Measurements from ENCODE around the gene VRK2. TPM values are rescaled to one million over a fixed set of nuclear protein-coding genes. Genes with fewer than 3 reads are reported as not detected.
"Not testable (repeated sequence)": the region's sequence is repeated elsewhere in the genome, so short reads cannot be mapped to it uniquely, and the experiment has no call there.

VRK2 gene
- total and polyA plus RNA-seq, 12 donors: 8.4 to 31.0 (median 26.5) TPM

- Histone ChIP-seq H3K4me3 (no peak overlapping the region), H3K9me3 (peaks cover 0 to 13% (median 0%) of the 10 kb centered on the region in 11 donors), H3K4me1 (no peaks in the 10 kb centered on the region), H3K27me3 (no peaks in the 10 kb centered on the region), H3K27ac (no peak overlapping the region), H3K36me3 (peaks cover 0 to 81% (median 17%) of the 10 kb centered on the region in 9 donors)
- 77 to 82% methylated on average over 4 of the region's 4 CpGs for WGBS, 2 donors
- no peak for TF ChIP-seq CTCF (IDR thresholded peaks at IDR 0.05)
- intact Hi-C loops (cut with DNase I): no loop called here
- ATAC-seq (no peak), DNase-seq (no peak)
These were observed 111.9 kb downstream of the VRK2 start for GRCh38 chr2:58158481-58158880.

GRCh38 chr2:58163913-58164312, 117.3 kb downstream of the VRK2 start:
- Histone ChIP-seq H3K27me3 (no peaks in the 10 kb centered on the region), H3K27ac (no peak overlapping the region), H3K4me3 (no peak overlapping the region), H3K9me3 (no peaks in the 10 kb centered on the region), H3K36me3 (peaks cover 0 to 58% (median 17%) of the 10 kb centered on the region in 9 donors), H3K4me1 (no peaks in the 10 kb centered on the region)
- WGBS, 2 donors: 95 to 97% methylated on average over 3 of the region's 3 CpGs
- no peak for TF ChIP-seq CTCF (IDR thresholded peaks at IDR 0.05)
- DNase-seq: no peak
- ATAC-seq: no peak
- intact Hi-C loops (cut with DNase I): no loop called here

GRCh38 chr2:58168130-58168529, 121.5 kb downstream of the VRK2 start:
- intact Hi-C loops (cut with DNase I); H3K27me3 ChIP-seq; DNase-seq; H3K4me1 ChIP-seq; H3K27ac ChIP-seq; H3K4me3 ChIP-seq; ATAC-seq: not testable (repeated sequence)
- peaks cover 0 to 22% (median 9%) of the 10 kb centered on the region in 11 donors for H3K9me3 ChIP-seq
- H3K36me3 ChIP-seq: peaks cover 0 to 32% (median 5%) of the 10 kb centered on the region in 9 donors
- 97 to 100% methylated on average over 6 of the region's 6 CpGs for WGBS, 2 donors

GRCh38 chr2:58169845-58170244, 123.2 kb downstream of the VRK2 start:
- intact Hi-C loops (cut with DNase I); ATAC-seq; DNase-seq; H3K4me1 ChIP-seq; H3K27ac ChIP-seq; H3K4me3 ChIP-seq; H3K27me3 ChIP-seq: not testable (repeated sequence)
- Histone ChIP-seq H3K9me3 (peaks cover 0 to 22% (median 9%) of the 10 kb centered on the region in 11 donors), H3K36me3 (peaks cover 0 to 28% (median 2%) of the 10 kb centered on the region in 9 donors)

GRCh38 chr2:58170334-58170933, 123.8 kb downstream of the VRK2 start:
- ATAC-seq; H3K27me3 ChIP-seq; H3K27ac ChIP-seq; DNase-seq; H3K4me1 ChIP-seq; H3K4me3 ChIP-seq; intact Hi-C loops (cut with DNase I): not testable (repeated sequence)
- Histone ChIP-seq H3K9me3 (peaks cover 0 to 22% (median 9%) of the 10 kb centered on the region in 11 donors), H3K36me3 (peaks cover 0 to 28% (median 0%) of the 10 kb centered on the region in 9 donors)
- WGBS, 2 donors: 94 to 96% methylated on average over 7 of the region's 7 CpGs

GRCh38 chr2:58171831-58172230, 125.2 kb downstream of the VRK2 start:
- Histone ChIP-seq H3K36me3 (peaks cover 0 to 28% (median 0%) of the 10 kb centered on the region in 9 donors), H3K9me3 (peaks cover 0 to 27% (median 9%) of the 10 kb centered on the region in 11 donors)
- H3K27ac ChIP-seq; intact Hi-C loops (cut with DNase I); DNase-seq; H3K4me1 ChIP-seq; H3K27me3 ChIP-seq; H3K4me3 ChIP-seq; ATAC-seq: not testable (repeated sequence)
- WGBS, 2 donors: 95 to 97% methylated on average over 16 of the region's 16 CpGs

- H3K4me1 ChIP-seq; H3K27me3 ChIP-seq; DNase-seq; ATAC-seq; H3K27ac ChIP-seq; intact Hi-C loops (cut with DNase I); H3K4me3 ChIP-seq; H3K36me3 ChIP-seq: not testable (repeated sequence)
- 92 to 97% methylated on average over 2 of the region's 4 CpGs for WGBS, 2 donors
- H3K9me3 ChIP-seq: peaks cover 0 to 20% (median 0%) of the 10 kb centered on the region in 11 donors
These were observed 130.6 kb downstream of the VRK2 start for GRCh38 chr2:58177187-58177586.

GRCh38 chr2:58180175-58180574, 133.6 kb downstream of the VRK2 start:
- DNase-seq; H3K36me3 ChIP-seq; ATAC-seq; H3K27me3 ChIP-seq; H3K4me1 ChIP-seq; intact Hi-C loops (cut with DNase I); H3K4me3 ChIP-seq; H3K27ac ChIP-seq: not testable (repeated sequence)
- 98% methylated on average over 3 of the region's 3 CpGs for whole genome bisulfite sequencing, 2 donors
- peaks cover 0 to 19% (median 0%) of the 10 kb centered on the region in 11 donors for H3K9me3 ChIP-seq

Measured in heart right ventricle (tissue), 16 donors.